HepG2 (cell line): ENCODE data around the gene FRMD8. TPM values are rescaled to one million over a fixed set of nuclear protein-coding genes. Genes with fewer than 3 reads are reported as not detected.
A peak's percentile ranks its signal among the peaks of the same experiment; 100 is the strongest.

ENCODE experiments used
- ELF4 ChIP-seq: sonication (generic); formaldehyde crosslinking; IDR thresholded peaks from 2 replicates; pipeline ENCODE4 v1.5.0; 2020; ENCODE audit warnings: missing genetic modification reagents, mild to moderate bottlenecking, moderate library complexity, borderline replicate concordance
- GABPB1 ChIP-seq: IDR thresholded peaks from 2 replicates; pipeline ENCODE4 v1.6.1; 2016; ENCODE audit warnings: mild to moderate bottlenecking, missing genetic modification reagents, moderate library complexity, missing compliant biosample characterization
- HDAC1 ChIP-seq: sonication (generic); formaldehyde crosslinking; IDR thresholded peaks from 2 replicates; pipeline ENCODE4 v1.5.1; 2020; ENCODE audit warnings: mild to moderate bottlenecking, missing genetic modification reagents
- HOXD1 ChIP-seq: sonication (generic); formaldehyde crosslinking; IDR thresholded peaks from 2 replicates; pipeline ENCODE4 v1.5.0; 2020; ENCODE audit warnings: missing genetic modification reagents
- PHF8 ChIP-seq: sonication (generic); formaldehyde crosslinking; IDR thresholded peaks from 2 replicates; pipeline ENCODE4 v1.5.0; 2020; ENCODE audit warnings: missing genetic modification reagents
- SNAPC2 ChIP-seq: sonication (generic); formaldehyde crosslinking; IDR thresholded peaks from 2 replicates; pipeline ENCODE4 v1.8.1; 2022; ENCODE audit warnings: mild to moderate bottlenecking, missing genetic modification reagents
- SP2 ChIP-seq: sonication (generic); formaldehyde crosslinking; IDR thresholded peaks from 2 replicates; pipeline ENCODE4 v1.5.1; 2020; ENCODE audit warnings: mild to moderate bottlenecking, missing genetic modification reagents
- SP5 ChIP-seq: IDR thresholded peaks from 2 replicates; pipeline ENCODE4 v1.6.1; 2016; ENCODE audit warnings: low read depth, borderline replicate concordance
- SUZ12 ChIP-seq: fragments of 150-350 bp; IDR thresholded peaks from 2 replicates; pipeline ENCODE4 v1.6.1; 2014; ENCODE audit warnings: low read depth, low read length
- TAF1 ChIP-seq: sonication (generic); formaldehyde crosslinking; IDR thresholded peaks from 2 replicates; pipeline ENCODE4 v1.4.0; 2020; ENCODE audit warnings: missing genetic modification reagents
- TCF12 ChIP-seq, 2 experiments: fragments of 450-650 bp in 1 of 2; sonication (generic) in 1 of 2; formaldehyde crosslinking in 1 of 2; IDR thresholded peaks; 2 replicates each; pipeline versions ENCODE4 v1.6.1 to v1.8.0; 2017 to 2022; ENCODE audit warnings: antibody characterized with exemption in 1 of 2, mild to moderate bottlenecking in 1 of 2, missing genetic modification reagents in 1 of 2, moderate library complexity in 1 of 2
- XBP1 ChIP-seq: sonication (generic); formaldehyde crosslinking; IDR thresholded peaks from 2 replicates; pipeline ENCODE4 v1.5.0; 2020; ENCODE audit warnings: missing genetic modification reagents
- ZNF224 ChIP-seq: sonication (generic); formaldehyde crosslinking; IDR thresholded peaks from 2 replicates; pipeline ENCODE4 v1.5.0; 2020; ENCODE audit warnings: mild to moderate bottlenecking, missing genetic modification reagents
- ZNF234 ChIP-seq: sonication (generic); formaldehyde crosslinking; conservative IDR thresholded peaks from 2 replicates; pipeline ENCODE4 v1.5.1; 2020; ENCODE audit warnings: mild to moderate bottlenecking, missing genetic modification reagents
- ZNF567 ChIP-seq: sonication (generic); formaldehyde crosslinking; IDR thresholded peaks from 2 replicates; pipeline ENCODE4 v1.8.1; 2023; ENCODE audit warnings: mild to moderate bottlenecking, missing genetic modification reagents, borderline replicate concordance
- ZNF614 ChIP-seq: IDR thresholded peaks from 2 replicates; pipeline ENCODE4 v1.6.1; 2018; ENCODE audit warnings: missing biosample characterization, missing genetic modification reagents, inconsistent platforms, borderline replicate concordance
- polyA plus RNA-seq, 8 experiments: library from polyadenylated mRNA; depleted of rRNA in 3 of 8; stranded (reverse) in 7 of 8; unstranded in 1 of 8; fragments of >200 nt; fragmentation: Illumina TruSeq in 4 of 8; extraction: Trizol in 4 of 8; gene quantifications; 2 replicates each; pipeline versions ENCODE4 v1.2.1 to v1.2.3, GENCODE V29; 2011 to 2016; ENCODE audit warnings: low read depth in 4 of 8, missing spikeins in 1 of 8, mixed read lengths in 1 of 8; ENCODE audit not compliant: insufficient read depth in 1 of 8
- total RNA-seq, 5 experiments: library from RNA; depleted of rRNA; stranded (reverse); fragments of >200 nt; fragmentation: Illumina TruSeq; extraction: Trizol; gene quantifications; 2 replicates each; pipeline ENCODE4 v1.2.3, GENCODE V29; 2016; ENCODE audit warnings: low read depth in 1 of 5
- TF ChIP-seq, protein P1 (sequence below): IDR thresholded peaks from 2 replicates; pipeline ENCODE4 v1.6.1; 2012; ENCODE audit warnings: low read length, improper control_type of control experiment
- TF ChIP-seq, protein P2 (sequence below): sonication (generic); formaldehyde crosslinking; IDR thresholded peaks from 2 replicates; pipeline ENCODE4 v1.4.0; 2020; ENCODE audit warnings: missing genetic modification reagents
- TF ChIP-seq, protein P3 (sequence below): sonication (generic); formaldehyde crosslinking; IDR thresholded peaks from 2 replicates; pipeline ENCODE4 v1.4.0; 2020; ENCODE audit warnings: missing genetic modification reagents, borderline replicate concordance
- TF ChIP-seq, protein P4 (sequence below): IDR thresholded peaks from 2 replicates; pipeline ENCODE4 v1.6.1; 2018; ENCODE audit warnings: missing genetic modification reagents, mild to moderate bottlenecking, missing compliant biosample characterization
- TF ChIP-seq, protein P5 (sequence below): sonication (generic); formaldehyde crosslinking; IDR thresholded peaks from 2 replicates; pipeline ENCODE4 v1.8.1; 2023; ENCODE audit warnings: mild to moderate bottlenecking, missing genetic modification reagents

FRMD8 gene
- total and polyA plus RNA-seq, 2 of the 13 experiments (the other 11 are each of a cell fraction or from before 2014, with no cell fraction given), result 5.8 to 20.6 TPM

DNA sequence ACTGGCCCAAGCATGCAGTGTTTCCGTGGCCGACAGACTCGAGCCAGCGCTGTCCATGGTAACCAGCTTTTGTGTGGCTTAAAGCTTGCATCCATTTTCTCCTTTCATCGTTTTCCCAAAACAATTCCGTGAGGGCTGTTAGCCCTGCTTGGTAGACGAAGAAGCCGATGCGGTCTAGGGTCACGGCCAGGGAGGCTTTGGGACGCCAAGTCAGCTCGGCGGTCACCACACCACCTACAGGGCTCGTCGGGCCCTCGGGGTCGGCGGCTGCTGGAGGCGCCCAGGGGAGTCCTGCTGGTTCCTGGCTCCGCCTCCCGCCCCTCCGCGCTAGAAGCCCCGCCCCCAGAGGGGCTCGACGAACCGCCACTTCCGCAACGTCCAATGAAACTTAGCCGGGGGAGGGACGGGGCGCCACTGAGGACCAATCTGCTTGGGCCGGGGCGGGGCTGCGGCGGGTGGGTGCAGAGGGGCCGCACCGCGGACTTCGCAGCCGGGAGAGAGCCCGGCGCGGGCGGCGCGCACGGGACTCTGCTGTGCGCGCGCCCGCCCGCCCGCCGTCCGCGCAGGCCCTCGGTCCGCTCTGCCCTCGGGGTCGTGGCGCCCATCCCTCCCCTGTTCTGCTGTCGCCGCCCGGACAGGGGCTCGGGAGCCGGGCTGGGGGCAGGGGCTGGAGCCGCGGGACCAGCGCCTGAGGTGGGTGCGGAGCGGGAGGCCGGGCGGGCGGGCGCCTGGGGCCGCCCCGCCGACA lies 32.0 kb upstream of the FRMD8 start, which contains the start of gene TIGD3 (continued):
- TF ChIP-seq, protein P1, sequence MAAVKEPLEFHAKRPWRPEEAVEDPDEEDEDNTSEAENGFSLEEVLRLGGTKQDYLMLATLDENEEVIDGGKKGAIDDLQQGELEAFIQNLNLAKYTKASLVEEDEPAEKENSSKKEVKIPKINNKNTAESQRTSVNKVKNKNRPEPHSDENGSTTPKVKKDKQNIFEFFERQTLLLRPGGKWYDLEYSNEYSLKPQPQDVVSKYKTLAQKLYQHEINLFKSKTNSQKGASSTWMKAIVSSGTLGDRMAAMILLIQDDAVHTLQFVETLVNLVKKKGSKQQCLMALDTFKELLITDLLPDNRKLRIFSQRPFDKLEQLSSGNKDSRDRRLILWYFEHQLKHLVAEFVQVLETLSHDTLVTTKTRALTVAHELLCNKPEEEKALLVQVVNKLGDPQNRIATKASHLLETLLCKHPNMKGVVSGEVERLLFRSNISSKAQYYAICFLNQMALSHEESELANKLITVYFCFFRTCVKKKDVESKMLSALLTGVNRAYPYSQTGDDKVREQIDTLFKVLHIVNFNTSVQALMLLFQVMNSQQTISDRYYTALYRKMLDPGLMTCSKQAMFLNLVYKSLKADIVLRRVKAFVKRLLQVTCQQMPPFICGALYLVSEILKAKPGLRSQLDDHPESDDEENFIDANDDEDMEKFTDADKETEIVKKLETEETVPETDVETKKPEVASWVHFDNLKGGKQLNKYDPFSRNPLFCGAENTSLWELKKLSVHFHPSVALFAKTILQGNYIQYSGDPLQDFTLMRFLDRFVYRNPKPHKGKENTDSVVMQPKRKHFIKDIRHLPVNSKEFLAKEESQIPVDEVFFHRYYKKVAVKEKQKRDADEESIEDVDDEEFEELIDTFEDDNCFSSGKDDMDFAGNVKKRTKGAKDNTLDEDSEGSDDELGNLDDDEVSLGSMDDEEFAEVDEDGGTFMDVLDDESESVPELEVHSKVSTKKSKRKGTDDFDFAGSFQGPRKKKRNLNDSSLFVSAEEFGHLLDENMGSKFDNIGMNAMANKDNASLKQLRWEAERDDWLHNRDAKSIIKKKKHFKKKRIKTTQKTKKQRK, result no peak
- TF ChIP-seq GABPB1 (CRISPR knock-in tag) (peak; percentile 48; the same call in 1 of the 2 replicates), TCF12 (IDR thresholded peaks at IDR 0.05) (no peak), TCF12 (CRISPR knock-in tag; IDR thresholded peaks at IDR 0.05) (no peak), SP5 (CRISPR knock-in tag) (peak; percentile 58; the same call in 1 of the 2 replicates), ZNF224 (CRISPR knock-in tag) (no peak), PHF8 (CRISPR knock-in tag) (peak; percentile 70), SUZ12 (no peak), ELF4 (CRISPR knock-in tag) (no peak), SNAPC2 (CRISPR knock-in tag) (peak; percentile 60; the same call in 1 of the 2 replicates), ZNF567 (0 out of 2 replicates have a peak, but pooled peaks have one; percentile 26), HDAC1 (CRISPR knock-in tag) (no peak), XBP1 (CRISPR knock-in tag) (no peak), HOXD1 (no peak), ZNF234 (CRISPR knock-in tag) (no peak), TAF1 (CRISPR knock-in tag) (0 out of 2 replicates have a peak, but pooled peaks have one; percentile 28), ZNF614 (CRISPR knock-in tag) (no peak), SP2 (peak; percentile 90)
- TF ChIP-seq, protein P2, sequence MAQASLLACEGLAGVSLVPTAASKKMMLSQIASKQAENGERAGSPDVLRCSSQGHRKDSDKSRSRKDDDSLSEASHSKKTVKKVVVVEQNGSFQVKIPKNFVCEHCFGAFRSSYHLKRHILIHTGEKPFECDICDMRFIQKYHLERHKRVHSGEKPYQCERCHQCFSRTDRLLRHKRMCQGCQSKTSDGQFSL (CRISPR knock-in tag), result no peak
- TF ChIP-seq, protein P3, sequence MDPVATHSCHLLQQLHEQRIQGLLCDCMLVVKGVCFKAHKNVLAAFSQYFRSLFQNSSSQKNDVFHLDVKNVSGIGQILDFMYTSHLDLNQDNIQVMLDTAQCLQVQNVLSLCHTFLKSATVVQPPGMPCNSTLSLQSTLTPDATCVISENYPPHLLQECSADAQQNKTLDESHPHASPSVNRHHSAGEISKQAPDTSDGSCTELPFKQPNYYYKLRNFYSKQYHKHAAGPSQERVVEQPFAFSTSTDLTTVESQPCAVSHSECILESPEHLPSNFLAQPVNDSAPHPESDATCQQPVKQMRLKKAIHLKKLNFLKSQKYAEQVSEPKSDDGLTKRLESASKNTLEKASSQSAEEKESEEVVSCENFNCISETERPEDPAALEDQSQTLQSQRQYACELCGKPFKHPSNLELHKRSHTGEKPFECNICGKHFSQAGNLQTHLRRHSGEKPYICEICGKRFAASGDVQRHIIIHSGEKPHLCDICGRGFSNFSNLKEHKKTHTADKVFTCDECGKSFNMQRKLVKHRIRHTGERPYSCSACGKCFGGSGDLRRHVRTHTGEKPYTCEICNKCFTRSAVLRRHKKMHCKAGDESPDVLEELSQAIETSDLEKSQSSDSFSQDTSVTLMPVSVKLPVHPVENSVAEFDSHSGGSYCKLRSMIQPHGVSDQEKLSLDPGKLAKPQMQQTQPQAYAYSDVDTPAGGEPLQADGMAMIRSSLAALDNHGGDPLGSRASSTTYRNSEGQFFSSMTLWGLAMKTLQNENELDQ (CRISPR knock-in tag), result no peak
- TF ChIP-seq, protein P4, sequence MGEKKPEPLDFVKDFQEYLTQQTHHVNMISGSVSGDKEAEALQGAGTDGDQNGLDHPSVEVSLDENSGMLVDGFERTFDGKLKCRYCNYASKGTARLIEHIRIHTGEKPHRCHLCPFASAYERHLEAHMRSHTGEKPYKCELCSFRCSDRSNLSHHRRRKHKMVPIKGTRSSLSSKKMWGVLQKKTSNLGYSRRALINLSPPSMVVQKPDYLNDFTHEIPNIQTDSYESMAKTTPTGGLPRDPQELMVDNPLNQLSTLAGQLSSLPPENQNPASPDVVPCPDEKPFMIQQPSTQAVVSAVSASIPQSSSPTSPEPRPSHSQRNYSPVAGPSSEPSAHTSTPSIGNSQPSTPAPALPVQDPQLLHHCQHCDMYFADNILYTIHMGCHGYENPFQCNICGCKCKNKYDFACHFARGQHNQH (CRISPR knock-in tag), result peak; percentile 44; the same call in 1 of the 2 replicates
- TF ChIP-seq, protein P5, sequence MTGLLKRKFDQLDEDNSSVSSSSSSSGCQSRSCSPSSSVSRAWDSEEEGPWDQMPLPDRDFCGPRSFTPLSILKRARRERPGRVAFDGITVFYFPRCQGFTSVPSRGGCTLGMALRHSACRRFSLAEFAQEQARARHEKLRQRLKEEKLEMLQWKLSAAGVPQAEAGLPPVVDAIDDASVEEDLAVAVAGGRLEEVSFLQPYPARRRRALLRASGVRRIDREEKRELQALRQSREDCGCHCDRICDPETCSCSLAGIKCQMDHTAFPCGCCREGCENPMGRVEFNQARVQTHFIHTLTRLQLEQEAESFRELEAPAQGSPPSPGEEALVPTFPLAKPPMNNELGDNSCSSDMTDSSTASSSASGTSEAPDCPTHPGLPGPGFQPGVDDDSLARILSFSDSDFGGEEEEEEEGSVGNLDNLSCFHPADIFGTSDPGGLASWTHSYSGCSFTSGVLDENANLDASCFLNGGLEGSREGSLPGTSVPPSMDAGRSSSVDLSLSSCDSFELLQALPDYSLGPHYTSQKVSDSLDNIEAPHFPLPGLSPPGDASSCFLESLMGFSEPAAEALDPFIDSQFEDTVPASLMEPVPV, result 0 out of 2 replicates have a peak, but pooled peaks have one; percentile 36
